HG03432 (cell line): ENCODE measurements around the gene ARID1B.

Experiments
- ATAC-seq: cut with Tn5 transposase; IDR thresholded peaks from one replicate; pipeline ENCODE4 v1.9.1; 2021; ENCODE audit warnings: mild to moderate bottlenecking, moderate library complexity; ENCODE audit not compliant: unreplicated experiment

Gene ARID1B

DNA sequence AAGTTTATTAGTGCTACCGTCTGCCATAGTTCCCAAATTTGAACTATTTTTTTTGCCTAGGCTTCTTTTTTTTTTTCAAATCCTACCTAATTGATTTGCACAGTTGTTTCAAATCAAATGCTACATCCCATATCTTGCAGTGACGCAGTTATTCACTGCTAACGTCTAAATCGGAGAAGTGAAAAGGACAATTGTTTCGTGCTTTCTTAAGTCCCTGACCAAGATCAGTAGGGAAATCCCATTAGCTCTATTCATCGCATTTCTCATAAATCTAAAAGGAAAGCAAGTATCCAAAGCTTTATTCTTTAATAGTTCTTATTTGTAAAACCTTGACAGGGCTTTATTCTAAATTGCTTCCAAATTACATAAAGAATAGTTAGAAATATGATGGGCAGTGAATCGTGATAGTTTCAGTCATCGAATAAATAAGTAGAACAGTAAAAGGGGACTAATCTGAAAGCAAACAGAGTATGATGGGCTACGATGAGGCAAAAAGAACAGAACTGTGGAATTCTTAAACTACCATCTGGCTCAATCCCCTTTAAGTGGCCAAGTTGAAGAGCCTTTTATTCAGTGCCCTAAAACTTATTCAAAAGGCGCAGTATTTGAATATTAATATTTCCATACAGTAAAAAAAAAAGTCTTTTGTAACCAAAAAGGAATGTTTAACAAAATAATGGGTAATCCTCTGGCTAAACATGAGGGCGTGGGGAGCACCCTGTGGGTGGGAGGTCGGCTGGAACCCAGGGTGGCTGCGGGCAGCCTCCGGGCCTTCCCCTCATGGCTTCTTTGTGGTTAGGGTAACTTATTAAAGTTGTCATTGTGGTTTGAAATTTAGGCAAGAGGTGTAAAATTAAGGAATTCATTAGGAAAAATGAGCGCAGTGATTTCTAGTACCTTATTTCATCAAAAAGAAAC is 3.0 kb upstream of the ARID1B start:
- no peak for ATAC-seq

DNA sequence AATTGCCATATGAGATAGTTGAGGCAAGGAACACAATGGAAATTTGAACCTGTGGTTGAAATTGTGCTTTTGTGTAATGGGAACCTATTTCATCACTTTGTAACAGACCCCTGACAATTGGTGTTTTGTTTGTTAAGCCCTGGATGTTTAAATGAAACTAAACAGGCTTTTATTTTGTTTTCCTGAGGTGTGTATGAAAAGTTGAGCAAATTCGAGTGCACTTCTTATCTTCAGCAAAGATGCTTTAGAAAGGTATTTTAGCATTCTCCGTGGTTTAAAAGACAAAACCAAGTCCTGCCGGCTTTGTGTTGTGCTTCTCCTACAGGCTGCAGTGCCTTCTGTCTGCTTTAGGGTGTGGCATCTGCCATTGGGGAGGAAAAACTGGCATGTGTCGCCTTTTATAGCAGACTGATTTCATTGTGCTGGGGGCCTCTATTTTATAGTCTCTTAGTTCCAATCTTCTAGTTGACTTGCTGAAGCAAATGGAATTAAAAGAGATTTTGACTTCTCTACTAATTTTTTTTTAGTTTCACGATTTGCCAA is 2.2 kb upstream of the ARID1B start:
- ATAC-seq = no peak

DNA sequence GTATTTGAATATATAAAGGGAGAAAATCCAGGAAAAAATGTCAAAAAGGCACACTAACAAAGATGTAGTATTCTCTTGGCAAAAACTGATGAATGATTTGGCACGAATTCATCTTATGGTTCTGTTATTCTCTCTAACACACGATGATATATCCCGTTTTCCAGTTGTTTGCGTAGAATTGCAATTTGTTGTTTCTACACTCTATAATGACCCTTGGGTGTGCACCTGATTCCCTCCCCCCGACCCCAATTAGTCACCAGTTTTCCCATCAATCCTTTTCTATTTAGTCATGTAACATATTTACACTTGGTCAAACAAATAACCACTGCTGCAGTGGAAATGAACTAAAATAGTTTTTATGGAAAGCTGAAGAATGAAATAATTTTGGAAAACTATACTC is 1.5 kb upstream of the ARID1B start:
- ATAC-seq = no peak

DNA sequence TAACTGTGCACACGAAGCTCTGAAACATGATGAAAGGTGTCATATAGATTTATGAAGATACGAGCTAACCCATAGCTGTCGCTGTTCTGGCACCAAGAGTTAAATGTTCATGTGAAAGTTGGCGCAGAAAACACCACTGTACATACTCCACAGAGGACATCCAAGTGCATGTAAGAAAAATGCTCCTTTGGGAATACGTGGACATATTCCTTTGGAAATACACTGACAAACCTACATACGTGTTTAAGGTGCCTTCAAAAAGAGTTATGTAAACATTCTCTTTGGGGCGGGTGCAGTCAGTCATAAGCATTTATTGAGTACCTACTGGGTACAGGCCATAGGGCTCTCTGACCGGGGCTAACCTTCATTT is 723 bp upstream of the ARID1B start:
- ATAC-seq = no peak

DNA sequence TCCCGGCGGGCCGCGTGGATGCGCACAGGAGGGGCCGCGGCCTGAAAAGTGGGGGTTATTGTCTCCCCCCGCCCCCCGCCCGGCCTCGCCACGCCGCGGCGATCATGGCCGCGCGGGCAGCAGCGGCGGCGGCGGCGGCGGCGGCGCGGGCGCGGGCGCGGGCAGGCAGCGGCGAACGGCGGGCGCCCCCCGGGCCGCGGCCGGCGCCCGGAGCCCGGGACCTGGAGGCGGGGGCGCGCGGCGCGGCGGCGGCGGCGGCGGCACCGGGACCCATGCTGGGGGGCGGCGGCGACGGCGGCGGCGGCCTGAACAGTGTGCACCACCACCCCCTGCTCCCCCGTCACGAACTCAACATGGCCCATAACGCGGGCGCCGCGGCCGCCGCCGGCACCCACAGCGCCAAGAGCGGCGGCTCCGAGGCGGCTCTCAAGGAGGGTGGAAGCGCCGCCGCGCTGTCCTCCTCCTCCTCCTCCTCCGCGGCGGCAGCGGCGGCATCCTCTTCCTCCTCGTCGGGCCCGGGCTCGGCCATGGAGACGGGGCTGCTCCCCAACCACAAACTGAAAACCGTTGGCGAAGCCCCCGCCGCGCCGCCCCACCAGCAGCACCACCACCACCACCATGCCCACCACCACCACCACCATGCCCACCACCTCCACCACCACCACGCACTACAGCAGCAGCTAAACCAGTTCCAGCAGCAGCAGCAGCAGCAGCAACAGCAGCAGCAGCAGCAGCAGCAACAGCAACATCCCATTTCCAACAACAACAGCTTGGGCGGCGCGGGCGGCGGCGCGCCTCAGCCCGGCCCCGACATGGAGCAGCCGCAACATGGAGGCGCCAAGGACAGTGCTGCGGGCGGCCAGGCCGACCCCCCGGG is 637 bp downstream of the ARID1B start:
- peak; percentile 25 for ATAC-seq

DNA sequence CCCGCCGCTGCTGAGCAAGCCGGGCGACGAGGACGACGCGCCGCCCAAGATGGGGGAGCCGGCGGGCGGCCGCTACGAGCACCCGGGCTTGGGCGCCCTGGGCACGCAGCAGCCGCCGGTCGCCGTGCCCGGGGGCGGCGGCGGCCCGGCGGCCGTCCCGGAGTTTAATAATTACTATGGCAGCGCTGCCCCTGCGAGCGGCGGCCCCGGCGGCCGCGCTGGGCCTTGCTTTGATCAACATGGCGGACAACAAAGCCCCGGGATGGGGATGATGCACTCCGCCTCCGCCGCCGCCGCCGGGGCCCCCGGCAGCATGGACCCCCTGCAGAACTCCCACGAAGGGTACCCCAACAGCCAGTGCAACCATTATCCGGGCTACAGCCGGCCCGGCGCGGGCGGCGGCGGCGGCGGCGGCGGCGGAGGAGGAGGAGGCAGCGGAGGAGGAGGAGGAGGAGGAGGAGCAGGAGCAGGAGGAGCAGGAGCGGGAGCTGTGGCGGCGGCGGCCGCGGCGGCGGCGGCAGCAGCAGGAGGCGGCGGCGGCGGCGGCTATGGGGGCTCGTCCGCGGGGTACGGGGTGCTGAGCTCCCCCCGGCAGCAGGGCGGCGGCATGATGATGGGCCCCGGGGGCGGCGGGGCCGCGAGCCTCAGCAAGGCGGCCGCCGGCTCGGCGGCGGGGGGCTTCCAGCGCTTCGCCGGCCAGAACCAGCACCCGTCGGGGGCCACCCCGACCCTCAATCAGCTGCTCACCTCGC is 1.5 kb downstream of the ARID1B start:
- ATAC-seq = no peak

DNA sequence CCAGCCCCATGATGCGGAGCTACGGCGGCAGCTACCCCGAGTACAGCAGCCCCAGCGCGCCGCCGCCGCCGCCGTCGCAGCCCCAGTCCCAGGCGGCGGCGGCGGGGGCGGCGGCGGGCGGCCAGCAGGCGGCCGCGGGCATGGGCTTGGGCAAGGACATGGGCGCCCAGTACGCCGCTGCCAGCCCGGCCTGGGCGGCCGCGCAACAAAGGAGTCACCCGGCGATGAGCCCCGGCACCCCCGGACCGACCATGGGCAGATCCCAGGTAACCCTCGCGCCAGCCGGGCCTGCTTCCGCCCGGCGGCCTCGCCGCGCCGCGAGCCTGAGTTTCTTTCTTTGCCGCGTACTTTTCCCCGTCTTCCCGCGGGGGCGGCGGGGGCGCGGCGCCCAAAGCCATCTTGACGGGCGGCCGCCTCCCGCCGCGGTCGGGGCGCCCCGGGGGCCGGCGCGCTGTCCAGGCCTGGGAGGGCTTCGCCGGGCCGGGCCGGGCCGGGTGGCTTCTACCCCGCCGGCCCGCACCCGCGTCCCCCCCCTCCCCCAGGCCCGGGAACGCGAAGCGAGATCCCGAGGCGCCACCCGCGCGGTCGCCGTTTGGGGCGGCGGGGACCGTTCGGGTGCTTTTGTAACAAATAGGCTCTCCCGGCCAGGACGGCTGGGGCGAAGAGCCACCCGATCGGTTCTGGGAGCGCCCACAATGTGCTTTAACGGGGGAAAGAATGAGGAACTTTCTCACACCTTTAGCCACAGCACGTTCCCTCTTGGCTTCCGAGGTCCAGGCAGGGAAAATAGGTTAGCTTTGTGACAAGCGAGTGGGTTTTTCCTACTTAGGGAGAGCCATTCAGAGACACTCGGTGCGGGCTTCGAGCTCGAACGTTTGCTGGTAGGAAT is 2.3 kb downstream of the ARID1B start:
- peak; percentile 16 for ATAC-seq

DNA sequence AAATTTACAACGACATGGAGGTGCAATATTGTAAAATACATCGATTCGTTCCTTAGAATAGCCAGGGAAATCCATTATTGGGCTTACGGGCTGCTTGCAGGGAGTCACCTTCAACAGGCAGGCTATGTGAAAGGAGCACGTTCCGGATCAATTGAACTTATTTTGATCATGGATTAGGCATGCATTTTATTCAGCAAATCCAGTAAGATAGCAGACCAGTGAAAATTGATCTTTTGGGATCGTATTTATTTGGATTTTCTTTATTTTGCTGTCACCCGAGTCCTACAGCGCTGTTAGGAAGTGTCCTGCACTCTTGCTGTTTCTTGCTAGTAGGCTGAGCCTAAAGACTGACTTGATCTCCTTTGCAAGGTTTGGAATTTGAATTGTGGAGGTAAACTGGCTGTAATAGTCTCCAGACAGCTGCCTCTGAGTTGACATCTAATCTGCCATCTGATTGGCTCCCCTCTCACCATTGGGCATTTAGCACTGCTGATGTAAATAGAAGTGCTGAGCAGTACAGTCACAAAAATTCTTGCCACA is 3.0 kb downstream of the ARID1B start:
- peak; percentile 42 for ATAC-seq

DNA sequence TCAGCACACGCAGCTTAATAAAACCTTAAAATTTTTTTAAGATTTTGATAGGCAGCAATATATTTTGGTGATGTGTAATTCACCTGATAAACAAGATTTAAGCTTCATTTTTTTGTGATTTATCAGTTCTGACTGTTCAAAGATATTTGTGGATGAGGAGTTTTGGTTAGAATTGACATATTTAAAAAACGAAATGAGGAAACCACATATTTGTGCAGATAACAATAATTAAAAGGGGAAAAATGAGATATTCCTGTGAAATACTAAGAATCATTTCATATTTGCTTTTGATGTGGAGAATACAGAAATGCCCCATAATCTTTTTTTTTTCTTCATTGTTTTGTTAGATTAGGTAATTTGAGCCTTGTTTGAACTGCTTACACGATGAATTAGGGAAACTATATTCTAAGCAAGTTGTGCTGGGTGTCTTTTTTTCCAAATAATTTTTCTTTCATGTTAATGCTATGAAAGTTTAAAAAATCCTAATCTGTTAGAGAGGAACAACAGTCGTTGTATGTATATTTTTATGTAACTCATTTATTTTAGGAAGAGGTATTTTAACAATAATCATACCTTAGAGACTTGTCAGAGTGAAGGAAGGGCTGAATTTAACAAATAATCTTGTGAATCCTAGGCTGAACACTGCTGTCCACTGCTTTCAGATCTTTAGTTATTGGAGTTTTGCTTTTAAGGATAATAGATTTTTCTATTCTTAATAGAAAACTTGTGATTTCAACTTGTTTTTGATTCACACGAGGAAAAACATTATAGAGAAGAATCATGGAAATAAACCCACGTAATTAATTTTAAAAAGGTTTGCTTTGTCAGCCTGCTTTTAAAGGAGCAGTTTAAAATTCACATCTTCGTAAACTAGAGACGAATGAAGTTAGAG is 4.0 kb downstream of the ARID1B start:
- no peak for ATAC-seq

DNA sequence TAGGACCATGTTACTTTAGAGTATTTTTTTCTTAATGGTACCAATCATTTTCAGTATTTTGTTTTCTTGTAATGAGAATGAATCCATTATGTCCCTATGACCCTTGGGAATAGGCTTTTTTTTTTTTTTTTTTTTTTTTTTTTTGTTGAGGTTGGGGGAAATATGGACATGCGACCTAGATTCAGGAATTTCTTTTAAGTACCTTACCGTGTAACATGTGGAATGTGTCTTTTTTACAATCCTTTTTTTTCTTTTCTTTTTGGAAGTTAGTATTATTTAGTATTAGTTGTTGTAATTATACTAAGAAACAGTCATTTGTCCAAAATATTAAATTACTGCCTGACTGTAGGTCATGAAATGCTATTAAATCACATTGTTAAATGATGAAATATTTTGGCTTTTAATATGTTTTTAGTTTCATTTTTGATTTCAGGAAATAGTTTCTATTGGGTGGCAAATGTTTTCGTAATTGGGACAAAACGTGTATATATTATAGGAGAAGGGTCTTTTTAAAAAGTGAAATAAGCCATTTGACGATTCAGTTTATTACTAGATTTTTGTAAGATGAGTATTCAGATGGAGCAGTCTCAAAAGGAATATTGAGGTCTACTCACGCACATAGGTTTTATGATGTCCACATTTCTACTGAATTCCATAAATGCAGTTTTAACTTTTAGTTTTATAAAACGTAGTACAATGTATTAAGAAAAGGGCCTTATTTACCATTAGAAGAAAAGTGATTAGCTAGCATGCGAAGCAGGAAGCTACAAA is 4.9 kb downstream of the ARID1B start:
- no peak for ATAC-seq

DNA sequence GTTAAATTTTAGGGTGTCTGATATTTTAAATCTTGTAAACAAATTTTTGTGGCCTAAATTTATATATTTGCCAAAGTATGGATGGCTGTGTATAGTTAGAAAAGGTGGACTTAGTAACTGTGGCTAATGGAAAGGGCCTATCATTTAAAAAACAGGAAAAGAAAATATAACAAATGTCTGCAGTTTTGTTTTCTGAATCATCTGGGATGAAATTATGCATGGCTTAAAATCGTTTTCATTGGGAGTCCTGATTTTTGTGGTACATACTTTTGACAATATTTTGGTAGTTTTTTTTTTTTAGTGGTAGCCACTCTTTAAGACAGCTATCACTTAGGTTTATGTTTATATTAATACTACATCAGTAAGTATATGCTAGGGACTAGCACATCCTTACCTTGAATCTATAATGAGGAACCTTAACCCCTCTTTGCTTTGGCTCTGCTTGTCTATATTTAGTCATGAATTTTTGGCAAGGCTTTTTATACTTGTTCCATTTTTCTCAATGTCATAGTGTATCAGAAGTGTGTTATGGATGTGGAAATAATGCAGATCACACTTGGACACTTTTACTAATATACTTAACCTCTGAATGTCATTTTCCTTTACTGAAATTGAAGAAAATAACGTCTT is 5.6 kb downstream of the ARID1B start:
- ATAC-seq = no peak

DNA sequence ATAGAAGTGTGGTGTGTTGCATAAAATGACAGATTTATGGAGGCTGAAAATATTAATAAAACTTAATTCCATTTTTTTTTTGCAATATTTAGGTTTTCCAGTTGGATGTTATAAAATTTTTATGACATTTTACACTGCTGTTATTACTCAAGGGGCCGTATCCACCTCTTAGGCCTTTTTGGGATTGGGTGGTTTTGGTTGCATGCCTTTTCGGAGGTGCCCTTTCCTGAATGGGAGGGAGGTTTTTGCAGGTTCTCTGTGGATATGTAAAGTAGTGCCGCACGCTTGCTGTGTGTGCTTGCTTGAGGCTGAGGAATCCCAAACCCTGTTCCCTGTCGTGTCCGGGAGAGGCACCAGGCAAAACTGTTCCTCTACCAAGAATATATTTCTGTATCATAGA is 6.8 kb downstream of the ARID1B start:
- no peak for ATAC-seq

DNA sequence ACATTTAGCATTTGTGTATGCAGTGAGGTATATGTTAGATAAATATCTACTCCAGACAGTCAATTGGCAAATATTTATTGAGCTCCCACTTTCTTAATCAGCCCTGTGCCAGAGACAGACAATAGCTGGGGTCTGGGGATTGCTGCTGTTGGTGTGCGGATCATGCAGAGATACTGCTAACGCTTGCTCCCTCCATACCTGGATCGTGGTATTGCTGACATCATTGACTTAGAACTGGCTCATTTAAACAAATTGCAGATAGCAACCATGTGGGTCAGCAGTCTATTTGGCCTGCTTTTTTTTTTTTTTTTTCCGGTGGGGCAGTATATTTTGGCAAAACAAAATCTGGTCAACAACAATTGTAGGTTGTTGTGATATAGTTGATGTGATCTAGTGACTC is 9.5 kb downstream of the ARID1B start:
- no peak for ATAC-seq

DNA sequence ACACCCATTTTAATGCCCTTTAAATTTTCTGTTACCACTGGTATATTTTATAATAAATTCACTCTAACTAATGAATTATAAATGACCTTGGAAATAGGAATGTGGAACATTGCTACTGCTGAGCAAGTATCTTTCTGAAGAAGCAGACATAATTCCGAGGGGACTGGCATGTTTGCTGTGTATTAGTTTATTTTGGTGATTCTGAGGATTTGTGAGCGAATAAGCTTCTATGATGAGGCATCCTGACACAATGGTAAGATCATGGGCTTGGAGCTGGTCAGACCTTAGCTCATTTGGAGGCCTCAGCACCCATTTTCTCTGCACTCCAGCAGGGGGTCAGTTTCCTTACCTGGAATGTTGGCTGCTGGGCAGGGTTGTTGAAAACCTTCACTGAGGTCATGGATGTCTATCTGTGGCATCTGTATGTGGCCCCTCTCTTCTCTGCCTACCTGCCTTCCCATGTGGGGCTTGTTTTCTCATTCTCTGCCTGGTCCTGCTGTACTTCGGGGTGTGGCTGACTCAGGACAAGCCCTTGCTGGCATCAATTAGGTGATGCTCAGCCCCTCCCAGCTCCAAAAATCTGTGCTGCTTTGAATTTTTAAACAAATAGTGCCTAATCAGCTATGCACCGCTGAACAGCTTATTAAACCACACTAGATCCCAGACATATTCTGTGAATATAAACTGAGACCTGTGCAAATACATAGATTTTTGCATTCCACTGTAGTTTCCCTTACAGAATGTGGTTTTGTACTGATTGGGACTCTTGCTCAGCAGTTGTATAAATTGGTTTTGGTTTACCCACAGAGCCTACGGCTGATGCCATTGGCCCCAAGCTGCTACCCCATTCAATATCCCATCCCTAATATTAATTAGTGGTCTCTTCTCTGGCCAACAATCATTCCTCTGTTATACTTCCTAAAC is 10.7 kb downstream of the ARID1B start:
- no peak for ATAC-seq

DNA sequence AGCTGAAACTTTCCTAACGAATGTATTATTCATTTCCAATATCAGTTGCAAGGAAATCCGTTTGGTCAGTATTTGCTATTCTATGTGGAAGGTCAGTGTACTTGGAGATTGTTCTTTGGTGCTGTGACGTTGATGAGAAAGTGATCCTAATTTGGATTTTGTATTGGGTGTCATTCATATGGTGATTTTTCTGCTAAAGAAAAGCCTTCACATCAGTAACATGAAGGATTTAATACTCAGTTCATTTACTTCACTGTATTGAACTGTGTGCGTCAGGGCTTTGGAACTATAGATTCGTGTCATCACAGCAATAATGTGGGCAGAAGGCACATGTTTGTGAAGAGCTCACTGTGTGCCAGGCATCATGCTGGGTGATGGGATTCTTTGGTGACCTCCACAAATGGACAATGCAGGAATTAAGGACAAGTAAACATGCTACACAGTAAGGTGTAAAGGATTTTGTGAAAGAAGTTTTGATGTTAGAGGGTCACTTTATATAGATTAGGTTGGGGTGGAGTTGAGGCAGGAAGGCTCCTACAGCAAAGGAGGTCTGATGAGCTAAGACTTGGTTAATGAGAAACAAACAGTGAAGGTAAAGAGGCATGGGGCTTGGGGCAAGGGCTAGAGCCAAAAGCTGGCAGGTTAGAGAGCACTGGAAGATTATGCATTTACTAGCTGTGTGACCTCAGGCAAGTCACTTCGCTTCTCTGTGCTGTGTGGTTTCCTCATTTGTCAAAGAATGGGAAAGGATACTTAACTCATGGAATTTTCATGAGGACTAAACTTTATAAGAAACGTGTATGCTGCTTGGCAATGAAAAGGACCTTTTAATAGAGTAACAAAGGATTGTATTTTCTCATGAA is 12.1 kb downstream of the ARID1B start:
- ATAC-seq = no peak
